CD4-positive, alpha-beta T cell treated with Interleukin-17A for 4 hours (primary cell): ENCODE measurements around the gene OR10G7.
A peak's percentile ranks its signal among the peaks of the same experiment; 100 is the strongest.

ENCODE experiments used
- DNase-seq: peaks from one replicate; pipeline ENCODE4 v3.0.0-alpha.2; 2020; ENCODE audit warnings: mixed read lengths

OR10G7 gene

GRCh38 chr11:124041254-124041653 is at the start of gene OR10G7:
TSS of gene OR10G7 (minus strand) at chr11:124041325. CDS start at chr11:124039001, 2,324 bp downstream.
- no peak for DNase-seq

- no peak for DNase-seq
Observed at GRCh38 chr11:124085997-124086846, 45.1 kb upstream of the OR10G7 start.

- no peak for DNase-seq
Observed at GRCh38 chr11:124085583-124085982, 44.5 kb upstream of the OR10G7 start.

- no peak for DNase-seq
Observed at GRCh38 chr11:124082371-124082770, 41.2 kb upstream of the OR10G7 start.

GRCh38 chr11:124081483-124081882 is 40.4 kb upstream of the OR10G7 start:
- DNase-seq = no peak

GRCh38 chr11:124080327-124081001 is 39.3 kb upstream of the OR10G7 start:
- no peak for DNase-seq

GRCh38 chr11:124079631-124080326 is 38.7 kb upstream of the OR10G7 start:
- no peak for DNase-seq

- no peak for DNase-seq
Observed at GRCh38 chr11:124078591-124078990, 37.5 kb upstream of the OR10G7 start.

- no peak for DNase-seq
Observed at GRCh38 chr11:124077266-124077665, 36.1 kb upstream of the OR10G7 start.

GRCh38 chr11:124075841-124076651 is 34.9 kb upstream of the OR10G7 start:
- DNase-seq = no peak

- no peak for DNase-seq
Observed at GRCh38 chr11:124075492-124075840, 34.3 kb upstream of the OR10G7 start.

GRCh38 chr11:124074554-124074953 is 33.4 kb upstream of the OR10G7 start:
- no peak for DNase-seq

GRCh38 chr11:124072147-124072546 is 31.0 kb upstream of the OR10G7 start:
- DNase-seq = no peak

GRCh38 chr11:124071623-124071948 is 30.5 kb upstream of the OR10G7 start:
- DNase-seq = no peak

- DNase-seq = peak; percentile 74
Observed at GRCh38 chr11:124070915-124071622, 29.9 kb upstream of the OR10G7 start.

- DNase-seq = peak; percentile 31
Observed at GRCh38 chr11:124069429-124070401, 28.6 kb upstream of the OR10G7 start.

- DNase-seq = no peak
Observed at GRCh38 chr11:124068601-124069110, 27.5 kb upstream of the OR10G7 start.

GRCh38 chr11:124052966-124053365 is 11.8 kb upstream of the OR10G7 start:
- DNase-seq = no peak

- DNase-seq = no peak
Observed at GRCh38 chr11:124050748-124051147, 9.6 kb upstream of the OR10G7 start.

GRCh38 chr11:124043420-124043819 is 2.3 kb upstream of the OR10G7 start:
- no peak for DNase-seq

GRCh38 chr11:124039557-124039956 is 1.6 kb downstream of the OR10G7 start:
- no peak for DNase-seq
